HCT116 (cell line): ENCODE data around the gene RAP1A. TPM values are rescaled to one million over a fixed set of nuclear protein-coding genes. Genes with fewer than 3 reads are reported as not detected.
A peak's percentile ranks its signal among the peaks of the same experiment; 100 is the strongest.

Source experiments
- ATAC-seq: fragments of 200-7000 bp; cut with Tn5 transposase; 2 replicates; pipeline ENCODE4 v1.9.1; 2020; ENCODE audit warnings: mild to moderate bottlenecking, moderate library complexity
- BruUV-seq: library from RNA; stranded (reverse); fragments of 400-500 nt; replicated peaks from 2 replicates; lab custom pipeline; 2021; lab: Mats Ljungman, UMichigan
- CTCF ChIA-PET: fragments of 300-600 bp; sonication (Branson Sonifier 250); formaldehyde crosslinking; loops from one replicate; lab custom pipeline; 2021; ENCODE audit warnings: antibody characterized with exemption; lab: Charles Lee
- POLR2A ChIA-PET: fragments of 300-600, 350-600 bp; sonication (Branson Sonifier 250); formaldehyde crosslinking; loops from one replicate; lab custom pipeline; 2021; ENCODE audit warnings: antibody characterized with exemption; lab: Charles Lee
- RAD21 ChIA-PET, 2 experiments: fragments of 300-600 bp; sonication (Branson Sonifier 250); formaldehyde crosslinking; loops; one replicate each; lab custom pipeline; 2023; ENCODE audit warnings: low total read pairs in 2 of 2; ENCODE audit not compliant: uncharacterized antibody in 2 of 2, unreplicated experiment in 2 of 2, low non-redundant PET in 1 of 2; lab: Charles Lee
- DNase-seq: peaks from one replicate; pipeline ENCODE4 v3.0.0-alpha.2; 2010; ENCODE audit warnings: low read depth, low spot score
- H2AFZ ChIP-seq: fragments of 200-600 bp; shearing (Covaris generic), sonication (generic); 2 replicates; pipeline ENCODE4 v1.6.1; 2017; ENCODE audit warnings: low read depth, mixed run types, mixed read lengths, antibody characterized with exemption, low read length; ENCODE audit not compliant: poor library complexity, severe bottlenecking
- H3K27ac ChIP-seq: 2 replicates; pipeline ENCODE4 v1.5.1; 2012; ENCODE audit warnings: low read depth, low read length
- H3K27me3 ChIP-seq: fragments of 200-600 bp; sonication (generic); 2 replicates; pipeline ENCODE4 v1.6.1; 2016; ENCODE audit warnings: mixed run types, low read length, mixed read lengths; ENCODE audit not compliant: insufficient read depth
- H3K36me3 ChIP-seq, 2 experiments: fragments of 200-500 bp in 1 of 2; fragments of 200-600 bp in 1 of 2; sonication (Bioruptor generic) in 1 of 2; sonication (generic) in 1 of 2; 2 replicates each; pipeline versions ENCODE4 v1.5.1 to v1.6.1; 2014 to 2016; ENCODE audit warnings: low read length in 2 of 2, inconsistent platforms in 1 of 2, mixed read lengths in 1 of 2, mixed run types in 1 of 2; ENCODE audit not compliant: insufficient read depth in 2 of 2, control insufficient read depth in 1 of 2
- H3K4me1 ChIP-seq, 2 experiments: fragments of 200-600 bp in 1 of 2; sonication (generic) in 1 of 2; 2 replicates each; pipeline versions ENCODE4 v1.5.1 to v1.6.1; 2012 to 2017; ENCODE audit warnings: low read length in 2 of 2, inconsistent platforms in 1 of 2, mild to moderate bottlenecking in 1 of 2, mixed read lengths in 1 of 2, mixed run types in 1 of 2, moderate library complexity in 1 of 2; ENCODE audit not compliant: insufficient read depth in 2 of 2, control insufficient read depth in 1 of 2
- H3K4me2 ChIP-seq: fragments of 200-600 bp; sonication (generic); 2 replicates; pipeline ENCODE4 v1.6.1; 2017; ENCODE audit warnings: mixed run types, low read length, mixed read lengths
- H3K4me3 ChIP-seq, 2 experiments: fragments of 200-600 bp in 1 of 2; sonication (generic) in 1 of 2; replicated peaks in 1 of 2; 2 replicates each; pipeline ENCODE4 v1.5.1; 2011 to 2016; ENCODE audit warnings: low read length in 2 of 2, control low read depth in 1 of 2, low read depth in 1 of 2, mild to moderate bottlenecking in 1 of 2, mixed read lengths in 1 of 2, mixed run types in 1 of 2
- H3K79me2 ChIP-seq: fragments of 200-600 bp; sonication (generic); 2 replicates; pipeline ENCODE4 v1.6.1; 2017; ENCODE audit warnings: mild to moderate bottlenecking, mixed run types, low read length, moderate library complexity, mixed read lengths; ENCODE audit not compliant: insufficient read depth
- H3K9ac ChIP-seq: fragments of 200-600 bp; sonication (generic); 2 replicates; pipeline ENCODE4 v1.6.1; 2016; ENCODE audit warnings: low read length, mixed read lengths
- H3K9me2 ChIP-seq: fragments of 200-600 bp; sonication (generic), shearing (Covaris generic); 2 replicates; pipeline ENCODE4 v1.6.1; 2017; ENCODE audit warnings: mixed run types, mild to moderate bottlenecking, moderate library complexity; ENCODE audit not compliant: insufficient read depth
- H3K9me3 ChIP-seq, 2 experiments: fragments of 200-500 bp in 1 of 2; fragments of 200-600 bp in 1 of 2; sonication (Bioruptor generic) in 1 of 2; sonication (generic) in 1 of 2; 2 replicates each; pipeline ENCODE4 v1.6.1; 2014 to 2017; ENCODE audit warnings: low read length in 2 of 2, mixed read lengths in 2 of 2, inconsistent platforms in 1 of 2, low read depth in 1 of 2, mild to moderate bottlenecking in 1 of 2, mixed run types in 1 of 2, moderate library complexity in 1 of 2; ENCODE audit not compliant: control insufficient read depth in 1 of 2, insufficient read depth in 1 of 2
- H4K20me1 ChIP-seq: fragments of 200-600 bp; sonication (generic), shearing (Covaris generic); 2 replicates; pipeline ENCODE4 v1.6.1; 2017; ENCODE audit warnings: mixed run types, mild to moderate bottlenecking, moderate library complexity; ENCODE audit not compliant: insufficient read depth
- ATF3 ChIP-seq: IDR thresholded peaks from 2 replicates; pipeline ENCODE4 v1.6.1; 2012
- CBX3 ChIP-seq: IDR thresholded peaks from 2 replicates; pipeline ENCODE4 v1.6.1; 2012; ENCODE audit warnings: low read depth
- EGR1 ChIP-seq: IDR thresholded peaks from 2 replicates; pipeline ENCODE4 v1.6.1; 2012; ENCODE audit warnings: low read depth
- EZH2 ChIP-seq: fragments of 200-600 bp; sonication (generic); IDR thresholded peaks from 2 replicates; pipeline ENCODE4 v1.6.1; 2017; ENCODE audit warnings: antibody characterized with exemption, mixed run types
- JUND ChIP-seq: IDR thresholded peaks from 2 replicates; pipeline ENCODE4 v1.6.1; 2012
- MAX ChIP-seq: IDR thresholded peaks from 2 replicates; pipeline ENCODE4 v1.6.1; 2012
- POLR2A ChIP-seq: IDR thresholded peaks from 2 replicates; pipeline ENCODE4 v1.7.0; 2011; ENCODE audit warnings: borderline replicate concordance; ENCODE audit not compliant: insufficient read depth, insufficient read length; ENCODE audit errors: extremely low read depth
- POLR2AphosphoS5 ChIP-seq: IDR thresholded peaks from 2 replicates; pipeline ENCODE4 v1.6.1; 2011; ENCODE audit warnings: mild to moderate bottlenecking, low read depth, low read length, moderate library complexity
- SIN3A ChIP-seq: IDR thresholded peaks from 2 replicates; pipeline ENCODE4 v1.6.1; 2012; ENCODE audit warnings: low read depth
- SP1 ChIP-seq: IDR thresholded peaks from 2 replicates; pipeline ENCODE4 v1.6.1; 2012; ENCODE audit warnings: low read depth
- intact Hi-C: fragments of 100-400 bp; cut with micrococcal nuclease; formaldehyde crosslinking; loops from 2 replicates; pipeline ENCODE4 v1.10.0; 2022
- total RNA-seq: library from RNA; stranded (reverse); gene quantifications from one replicate; pipeline ENCODE4 v1.2.1, GENCODE V29; 2021; ENCODE audit not compliant: unreplicated experiment

Gene RAP1A
- total RNA-seq, 1 experiment from 2014 or later = 46.2 TPM

- Histone ChIP-seq H2AFZ (peak within 1 kb of the TSS; percentile 82), H3K79me2 (no peaks in the 10 kb centered on the region), H4K20me1 (no peaks in the 10 kb centered on the region), H3K4me2 (peak within 1 kb of the TSS; percentile 81), H3K4me1 (peaks cover 15 to 28% of the 10 kb centered on the region in 2 experiments; a peak in 3 of 4 replicates), H3K27me3 (peaks cover 4% of the 10 kb centered on the region; the same call in 1 of the 2 replicates), H3K9me3 (no peaks in the 10 kb centered on the region), H3K9ac (peak within 1 kb of the TSS; percentile 49), H3K4me3 (peak within 1 kb of the TSS; percentile 53 to 59), H3K27ac (peak within 1 kb of the TSS; percentile 96), H3K36me3 (no peaks in the 10 kb centered on the region), H3K9me2 (no peaks in the 10 kb centered on the region)
- ATAC-seq (peak; percentile 88), DNase-seq (peak; percentile 74)
- ChIA-PET POLR2A (interaction anchor here (1.0 to 1.2 kb wide), 3 partner anchors 8 to 231 kb away, joined by 3 to 5 read pairs (median 4); no protein-coding TSS in a partner anchor), CTCF (interaction anchor here (1.2 to 2.5 kb wide), 7 partner anchors 8 to 257 kb away, joined by 3 to 22 read pairs (median 5); no protein-coding TSS in a partner anchor), RAD21 (interaction anchor here in 1 of 2 experiments (0.9 to 1.2 kb wide), 2 partner anchors 8 to 15 kb away, joined by 3 to 4 read pairs; no protein-coding TSS in a partner anchor)
- intact Hi-C loops = loop anchor here (1.0 kb wide), 1 partner anchor 16 kb away; the partner anchor contains the start of gene DDX20
- BruUV-seq = no TSS peak
- no peak for TF ChIP-seq EZH2
- peak; percentile 77 for TF ChIP-seq SIN3A
- TF ChIP-seq POLR2A = peak; percentile 63
- peak; percentile 89 for TF ChIP-seq MAX
- no peak for TF ChIP-seq ATF3
- TF ChIP-seq SP1 = peak; percentile 71
- peak; percentile 70 for TF ChIP-seq POLR2AphosphoS5
- TF ChIP-seq JUND = no peak
- TF ChIP-seq EGR1 = 0 out of 2 replicates have a peak, but pooled peaks have one; percentile 9
- peak; percentile 72; the same call in 1 of the 2 replicates for TF ChIP-seq CBX3
These were observed 119.8 kb downstream of the RAP1A start, which contains the start of gene INKA2 for GRCh38 chr1:111739194-111739924. Gene INKA2 (minus strand): TSS chr1:111739395. CDS start chr1:111739242, 153 bp downstream.
